Bronchial epithelial cell (primary cell): ENCODE results near the gene PRKAG2. TPM values are rescaled to one million over a fixed set of nuclear protein-coding genes. Genes with fewer than 3 reads are reported as not detected.

Source experiments
- DNase-seq: peaks from one replicate; pipeline ENCODE4 v3.0.0-alpha.2; 2010; ENCODE audit warnings: low read depth
- FAIRE-seq: peaks from 2 replicates; lab custom pipeline; 2011; peaks lifted over from hg19 to GRCh38; lab: Jason Lieb, UNC
- H3K27me3 ChIP-seq: 2 replicates; pipeline ENCODE4 v1.5.1; 2011; ENCODE audit warnings: low read length; ENCODE audit not compliant: control insufficient read depth, insufficient read depth
- H3K36me3 ChIP-seq: 2 replicates; pipeline ENCODE4 v1.5.1; 2011; ENCODE audit warnings: low read length; ENCODE audit not compliant: control insufficient read depth, insufficient read depth
- H3K4me3 ChIP-seq: 2 replicates; pipeline ENCODE4 v1.5.1; 2011; ENCODE audit warnings: mild to moderate bottlenecking, low read depth, low read length, control low read depth
- total RNA-seq: library from RNA; depleted of rRNA; stranded (reverse); fragments of >200 nt; gene quantifications from 2 replicates; pipeline ENCODE4 v1.2.1, GENCODE V29; 2014
- TF ChIP-seq, protein P1 (sequence below): IDR thresholded peaks from 2 replicates; pipeline ENCODE4 v1.5.1; 2011; ENCODE audit warnings: mild to moderate bottlenecking, moderate library complexity, low read length, control low read depth, inconsistent platforms; ENCODE audit not compliant: insufficient read depth, severe bottlenecking

The PRKAG2 gene
- total RNA-seq, 1 donor from 2014 or later = 24.5 TPM

GRCh38 chr7:151859948-151860685 is 16.8 kb downstream of the PRKAG2 start:
- Histone ChIP-seq H3K4me3 (no peak overlapping the region), H3K27me3 (peaks cover 2% of the 10 kb centered on the region), H3K36me3 (no peaks in the 10 kb centered on the region)
- FAIRE-seq = peak; percentile 80
- TF ChIP-seq, protein P1, sequence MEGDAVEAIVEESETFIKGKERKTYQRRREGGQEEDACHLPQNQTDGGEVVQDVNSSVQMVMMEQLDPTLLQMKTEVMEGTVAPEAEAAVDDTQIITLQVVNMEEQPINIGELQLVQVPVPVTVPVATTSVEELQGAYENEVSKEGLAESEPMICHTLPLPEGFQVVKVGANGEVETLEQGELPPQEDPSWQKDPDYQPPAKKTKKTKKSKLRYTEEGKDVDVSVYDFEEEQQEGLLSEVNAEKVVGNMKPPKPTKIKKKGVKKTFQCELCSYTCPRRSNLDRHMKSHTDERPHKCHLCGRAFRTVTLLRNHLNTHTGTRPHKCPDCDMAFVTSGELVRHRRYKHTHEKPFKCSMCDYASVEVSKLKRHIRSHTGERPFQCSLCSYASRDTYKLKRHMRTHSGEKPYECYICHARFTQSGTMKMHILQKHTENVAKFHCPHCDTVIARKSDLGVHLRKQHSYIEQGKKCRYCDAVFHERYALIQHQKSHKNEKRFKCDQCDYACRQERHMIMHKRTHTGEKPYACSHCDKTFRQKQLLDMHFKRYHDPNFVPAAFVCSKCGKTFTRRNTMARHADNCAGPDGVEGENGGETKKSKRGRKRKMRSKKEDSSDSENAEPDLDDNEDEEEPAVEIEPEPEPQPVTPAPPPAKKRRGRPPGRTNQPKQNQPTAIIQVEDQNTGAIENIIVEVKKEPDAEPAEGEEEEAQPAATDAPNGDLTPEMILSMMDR = no peak
- DNase-seq = no peak

- Histone ChIP-seq H3K36me3 (no peaks in the 10 kb centered on the region), H3K27me3 (peaks cover 2% of the 10 kb centered on the region), H3K4me3 (no peak overlapping the region)
- FAIRE-seq (no peak), DNase-seq (no peak)
- TF ChIP-seq, protein P1 = no peak
Observed at GRCh38 chr7:151859111-151859947, 17.6 kb downstream of the PRKAG2 start.

DNA sequence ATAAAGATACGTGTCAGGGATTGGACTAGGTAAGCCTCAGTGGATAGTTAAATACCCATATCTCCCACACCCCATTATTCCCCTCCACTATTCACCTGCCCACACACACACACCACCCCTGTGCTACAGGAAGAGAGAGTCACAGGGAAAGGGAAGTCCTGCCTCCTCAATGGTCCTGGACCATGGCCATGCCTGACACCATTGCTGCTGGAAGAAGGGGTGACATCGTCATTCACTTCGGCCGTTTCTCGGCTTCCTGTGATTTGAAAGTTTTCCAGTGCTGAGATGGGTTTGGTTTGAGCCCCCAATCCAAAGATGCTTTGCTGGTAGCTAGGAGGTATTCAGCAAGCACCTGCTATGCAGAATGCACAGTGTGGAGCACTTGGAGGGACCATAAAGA is 18.5 kb downstream of the PRKAG2 start:
- TF ChIP-seq, protein P1 = no peak
- H3K36me3 ChIP-seq = no peaks in the 10 kb centered on the region
- no peak for FAIRE-seq
- H3K27me3 ChIP-seq = peaks cover 2% of the 10 kb centered on the region
- no peak overlapping the region for H3K4me3 ChIP-seq
- no peak for DNase-seq

GRCh38 chr7:151857866-151858450 is 19.0 kb downstream of the PRKAG2 start:
- H3K4me3 ChIP-seq = no peak overlapping the region
- H3K36me3 ChIP-seq = no peaks in the 10 kb centered on the region
- FAIRE-seq (no peak), DNase-seq (no peak)
- TF ChIP-seq, protein P1 = no peak
- no peaks in the 10 kb centered on the region for H3K27me3 ChIP-seq

- no peak overlapping the region for H3K4me3 ChIP-seq
- no peak for FAIRE-seq
- TF ChIP-seq, protein P1 = no peak
- no peak for DNase-seq
- H3K36me3 ChIP-seq = no peaks in the 10 kb centered on the region
- no peaks in the 10 kb centered on the region for H3K27me3 ChIP-seq
Observed at GRCh38 chr7:151857412-151857811, 19.5 kb downstream of the PRKAG2 start.
